HL-60 (cell line): ENCODE measurements around the gene SFT2D3.

Experiments
- DNase-seq, 2 experiments: peaks; one replicate each; pipeline ENCODE4 v3.0.0-alpha.2; 2010 to 2020; ENCODE audit warnings: low read depth in 1 of 2, low spot score in 1 of 2
- H3K27ac ChIP-seq: fragments of 250-450 bp; sonication (Bioruptor Pico); replicated peaks from 2 replicates; pipeline ENCODE4 v1.5.1; 2020; ENCODE audit warnings: mild to moderate bottlenecking, moderate library complexity
- H3K27me3 ChIP-seq: fragments of 250-450 bp; sonication (Bioruptor Pico); 2 replicates; pipeline ENCODE4 v1.5.1; 2021; ENCODE audit warnings: mild to moderate bottlenecking, moderate library complexity; ENCODE audit not compliant: insufficient read depth, poor library complexity, severe bottlenecking
- H3K4me3 ChIP-seq: replicated peaks from 2 replicates; pipeline ENCODE4 v1.5.1; 2011; ENCODE audit warnings: mild to moderate bottlenecking, control low read depth, low read length; ENCODE audit not compliant: insufficient read depth
- GABPA ChIP-seq: IDR thresholded peaks from 2 replicates; pipeline ENCODE4 v1.6.1; 2012; ENCODE audit warnings: low read depth
- POLR2AphosphoS5 ChIP-seq: IDR thresholded peaks from 2 replicates; pipeline ENCODE4 v1.6.1; 2012; ENCODE audit warnings: low read depth
- SPI1 ChIP-seq: IDR thresholded peaks from 2 replicates; pipeline ENCODE4 v1.6.1; 2012; ENCODE audit warnings: low read depth, mild to moderate bottlenecking, borderline replicate concordance
- TF ChIP-seq, protein P1 (sequence below): IDR thresholded peaks from one replicate; pipeline ENCODE4 v1.5.1; 2011; ENCODE audit warnings: low read length, control low read depth, inconsistent platforms; ENCODE audit not compliant: insufficient read depth
- TF ChIP-seq, protein P2 (sequence below): IDR thresholded peaks from 2 replicates; pipeline ENCODE4 v1.6.1; 2012; ENCODE audit warnings: low read depth; ENCODE audit not compliant: insufficient replicate concordance

SFT2D3 gene

DNA sequence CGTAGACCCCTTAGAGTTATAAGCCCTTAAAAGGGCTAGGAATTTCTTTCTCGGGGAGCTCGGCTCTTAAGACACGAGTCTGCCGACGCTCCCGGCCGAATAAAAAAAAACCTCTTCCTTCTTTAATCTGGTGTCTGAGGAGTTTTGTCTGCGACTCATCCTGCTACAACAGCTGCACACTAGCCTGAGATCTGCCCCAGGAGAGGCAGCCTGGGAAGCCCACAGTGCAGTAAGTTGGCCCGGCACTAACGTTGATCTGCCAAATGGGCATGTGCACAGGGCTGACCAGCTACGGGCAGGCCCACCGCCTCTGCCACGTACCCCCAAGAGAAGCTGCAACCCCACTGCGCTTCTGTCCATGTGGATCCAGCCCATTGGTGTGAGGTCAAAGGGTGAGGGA lies 17.5 kb upstream of the SFT2D3 start:
- H3K27ac ChIP-seq, result no peak overlapping the region
- TF ChIP-seq POLR2AphosphoS5, result no peak
- TF ChIP-seq, protein P1, sequence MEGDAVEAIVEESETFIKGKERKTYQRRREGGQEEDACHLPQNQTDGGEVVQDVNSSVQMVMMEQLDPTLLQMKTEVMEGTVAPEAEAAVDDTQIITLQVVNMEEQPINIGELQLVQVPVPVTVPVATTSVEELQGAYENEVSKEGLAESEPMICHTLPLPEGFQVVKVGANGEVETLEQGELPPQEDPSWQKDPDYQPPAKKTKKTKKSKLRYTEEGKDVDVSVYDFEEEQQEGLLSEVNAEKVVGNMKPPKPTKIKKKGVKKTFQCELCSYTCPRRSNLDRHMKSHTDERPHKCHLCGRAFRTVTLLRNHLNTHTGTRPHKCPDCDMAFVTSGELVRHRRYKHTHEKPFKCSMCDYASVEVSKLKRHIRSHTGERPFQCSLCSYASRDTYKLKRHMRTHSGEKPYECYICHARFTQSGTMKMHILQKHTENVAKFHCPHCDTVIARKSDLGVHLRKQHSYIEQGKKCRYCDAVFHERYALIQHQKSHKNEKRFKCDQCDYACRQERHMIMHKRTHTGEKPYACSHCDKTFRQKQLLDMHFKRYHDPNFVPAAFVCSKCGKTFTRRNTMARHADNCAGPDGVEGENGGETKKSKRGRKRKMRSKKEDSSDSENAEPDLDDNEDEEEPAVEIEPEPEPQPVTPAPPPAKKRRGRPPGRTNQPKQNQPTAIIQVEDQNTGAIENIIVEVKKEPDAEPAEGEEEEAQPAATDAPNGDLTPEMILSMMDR, result no peak
- no peak for TF ChIP-seq GABPA
- no peak for TF ChIP-seq SPI1
- TF ChIP-seq, protein P2, sequence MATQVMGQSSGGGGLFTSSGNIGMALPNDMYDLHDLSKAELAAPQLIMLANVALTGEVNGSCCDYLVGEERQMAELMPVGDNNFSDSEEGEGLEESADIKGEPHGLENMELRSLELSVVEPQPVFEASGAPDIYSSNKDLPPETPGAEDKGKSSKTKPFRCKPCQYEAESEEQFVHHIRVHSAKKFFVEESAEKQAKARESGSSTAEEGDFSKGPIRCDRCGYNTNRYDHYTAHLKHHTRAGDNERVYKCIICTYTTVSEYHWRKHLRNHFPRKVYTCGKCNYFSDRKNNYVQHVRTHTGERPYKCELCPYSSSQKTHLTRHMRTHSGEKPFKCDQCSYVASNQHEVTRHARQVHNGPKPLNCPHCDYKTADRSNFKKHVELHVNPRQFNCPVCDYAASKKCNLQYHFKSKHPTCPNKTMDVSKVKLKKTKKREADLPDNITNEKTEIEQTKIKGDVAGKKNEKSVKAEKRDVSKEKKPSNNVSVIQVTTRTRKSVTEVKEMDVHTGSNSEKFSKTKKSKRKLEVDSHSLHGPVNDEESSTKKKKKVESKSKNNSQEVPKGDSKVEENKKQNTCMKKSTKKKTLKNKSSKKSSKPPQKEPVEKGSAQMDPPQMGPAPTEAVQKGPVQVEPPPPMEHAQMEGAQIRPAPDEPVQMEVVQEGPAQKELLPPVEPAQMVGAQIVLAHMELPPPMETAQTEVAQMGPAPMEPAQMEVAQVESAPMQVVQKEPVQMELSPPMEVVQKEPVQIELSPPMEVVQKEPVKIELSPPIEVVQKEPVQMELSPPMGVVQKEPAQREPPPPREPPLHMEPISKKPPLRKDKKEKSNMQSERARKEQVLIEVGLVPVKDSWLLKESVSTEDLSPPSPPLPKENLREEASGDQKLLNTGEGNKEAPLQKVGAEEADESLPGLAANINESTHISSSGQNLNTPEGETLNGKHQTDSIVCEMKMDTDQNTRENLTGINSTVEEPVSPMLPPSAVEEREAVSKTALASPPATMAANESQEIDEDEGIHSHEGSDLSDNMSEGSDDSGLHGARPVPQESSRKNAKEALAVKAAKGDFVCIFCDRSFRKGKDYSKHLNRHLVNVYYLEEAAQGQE, result no peak
- no peak for DNase-seq

DNA sequence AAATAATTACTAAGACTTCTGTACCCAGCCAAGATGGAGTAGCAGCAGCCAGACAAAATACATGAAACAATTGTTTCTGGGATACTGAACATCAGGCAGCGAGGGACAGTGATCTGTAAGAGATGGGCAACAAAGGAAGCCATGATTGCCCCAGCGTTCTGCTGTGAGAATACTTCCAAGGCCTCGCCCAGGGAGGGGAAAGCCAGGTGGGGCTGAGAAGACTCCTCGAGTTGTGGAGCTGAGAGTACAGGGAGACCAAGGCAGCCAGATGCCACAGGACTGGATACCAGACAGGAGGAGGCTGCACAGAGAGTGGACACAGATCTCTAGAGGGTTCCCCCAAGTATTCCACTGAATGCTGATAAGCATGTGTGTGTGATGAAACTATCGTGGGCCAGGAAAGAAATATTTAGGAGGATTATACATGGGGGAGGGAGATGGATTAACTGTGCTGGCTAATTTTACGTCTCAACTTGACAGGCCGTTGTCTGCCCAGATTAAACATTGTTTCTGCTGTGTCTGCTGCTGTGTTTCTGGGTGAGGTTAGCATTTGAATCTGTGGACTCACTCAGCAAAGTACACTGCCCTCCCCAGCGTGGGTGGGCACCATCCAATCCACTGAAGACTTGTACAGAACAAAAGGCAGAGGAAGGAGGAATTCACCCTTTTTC lies 15.8 kb upstream of the SFT2D3 start:
- no peak for TF ChIP-seq POLR2AphosphoS5
- H3K4me3 ChIP-seq, result no peak overlapping the region
- H3K27me3 ChIP-seq, result peaks cover 2% of the 10 kb centered on the region
- DNase-seq, result no peak
- H3K27ac ChIP-seq, result no peak overlapping the region

More for the DNA sequence above, 17.5 kb upstream of the SFT2D3 start:
- Histone ChIP-seq H3K27me3 (peaks cover 2% of the 10 kb centered on the region), H3K4me3 (no peak overlapping the region)

DNA sequence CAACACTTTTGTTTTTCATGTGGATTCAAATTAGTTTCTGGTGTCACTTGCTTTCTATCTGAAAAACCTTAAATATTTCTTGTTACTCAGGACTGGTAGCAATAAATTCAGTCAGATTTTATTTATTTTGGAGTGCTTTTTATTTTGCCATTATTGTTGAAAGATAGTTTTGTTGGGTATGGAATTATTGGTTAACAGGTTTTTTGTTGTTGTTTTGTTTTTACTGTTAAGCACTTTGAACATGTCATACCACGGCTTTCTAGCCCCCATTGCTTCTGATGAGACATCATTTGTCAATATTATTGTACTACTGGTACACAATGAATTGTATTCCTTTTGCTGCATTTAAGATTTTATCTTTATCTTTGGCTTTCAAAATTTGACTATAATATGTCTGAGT lies 12.9 kb upstream of the SFT2D3 start:
- TF ChIP-seq POLR2AphosphoS5, result no peak
- TF ChIP-seq GABPA, result no peak
- TF ChIP-seq SPI1, result no peak
- TF ChIP-seq, protein P1, result no peak
- TF ChIP-seq, protein P2, result no peak

DNA sequence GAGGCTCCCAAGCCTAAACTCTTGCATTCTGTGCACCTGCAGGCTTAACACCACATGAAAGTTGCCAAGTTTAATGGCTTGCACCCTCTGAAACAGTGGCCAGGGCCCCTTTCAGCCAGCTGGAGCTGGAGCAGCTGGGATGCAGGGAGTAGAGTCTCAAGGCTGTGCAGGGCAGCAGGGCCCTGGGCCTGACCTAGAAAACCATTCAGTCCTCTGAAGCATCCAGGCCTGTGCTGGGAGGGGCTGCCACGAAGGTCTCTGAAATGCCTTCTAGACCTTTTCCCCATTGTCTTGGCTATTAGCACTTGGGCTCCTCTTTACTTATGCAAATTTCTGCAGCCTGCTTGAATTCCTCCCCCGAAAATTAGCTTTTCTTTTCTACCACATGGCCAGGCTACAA lies 10.6 kb upstream of the SFT2D3 start:
- no peak overlapping the region for H3K4me3 ChIP-seq
- TF ChIP-seq POLR2AphosphoS5 (no peak), GABPA (no peak), SPI1 (no peak)
- TF ChIP-seq, protein P1, result no peak
- TF ChIP-seq, protein P2, result no peak
- DNase-seq, result no peak

More for the DNA sequence above, 12.9 kb upstream of the SFT2D3 start:
- DNase-seq, result no peak
- no peak overlapping the region for H3K27ac ChIP-seq
- peaks cover 2% of the 10 kb centered on the region for H3K27me3 ChIP-seq
- H3K4me3 ChIP-seq, result no peak overlapping the region

More for the DNA sequence above, 10.6 kb upstream of the SFT2D3 start:
- Histone ChIP-seq H3K27ac (no peak overlapping the region), H3K27me3 (peaks cover 2% of the 10 kb centered on the region)
